ENCODE data around the gene ENO3.

ENO3 gene

GRCh38 chr17:4938688-4939545, 12.0 kb upstream of the ENO3 start:
- no peak for TF ChIP-seq CTCF (IDR thresholded peaks at IDR 0.05; ENCODE audit: extremely low read depth, missing control alignments)
- no peak for DNase-seq (ENCODE audit: low spot score)

- no peak for TF ChIP-seq CTCF (IDR thresholded peaks at IDR 0.05; ENCODE audit: extremely low read depth, missing control alignments)
- no peak for DNase-seq (ENCODE audit: low spot score)
Measured at GRCh38 chr17:4939546-4939795, 11.4 kb upstream of the ENO3 start.

- TF ChIP-seq CTCF (IDR thresholded peaks at IDR 0.05; ENCODE audit: extremely low read depth, missing control alignments): no peak
- peak; percentile 98 for DNase-seq (ENCODE audit: low spot score)
Measured at GRCh38 chr17:4939796-4940554, 10.9 kb upstream of the ENO3 start, which contains the start of the genes RNF167 and SLC25A11. RNF167 (plus strand) TSS chr17:4940268; CDS start chr17:4940910, 642 bp downstream. SLC25A11 (minus strand) TSS chr17:4940046; CDS start chr17:4939910, 136 bp downstream.

GRCh38 chr17:4940555-4941318, 10.2 kb upstream of the ENO3 start:
- TF ChIP-seq CTCF (IDR thresholded peaks at IDR 0.05; ENCODE audit: extremely low read depth, missing control alignments): no peak
- DNase-seq (ENCODE audit: low spot score): no peak

- TF ChIP-seq CTCF (IDR thresholded peaks at IDR 0.05; ENCODE audit: extremely low read depth, missing control alignments): no peak
- no peak for DNase-seq (ENCODE audit: low spot score)
Measured at GRCh38 chr17:4941319-4941610, 9.7 kb upstream of the ENO3 start.

- DNase-seq (ENCODE audit: low spot score): no peak
- TF ChIP-seq CTCF (IDR thresholded peaks at IDR 0.05; ENCODE audit: extremely low read depth, missing control alignments): no peak
Measured at GRCh38 chr17:4942760-4943508, 8.0 kb upstream of the ENO3 start.

All from GM20000 (cell line).